Sigmoid colon (tissue), 7 donors: ENCODE measurements around the gene UROC1. TPM values are rescaled to one million over a fixed set of nuclear protein-coding genes. Genes with fewer than 3 reads are reported as not detected.

Source experiments
- DNase-seq: peaks from one replicate; pipeline ENCODE4 v3.0.0-alpha.2; 2019
- H3K27ac ChIP-seq, 4 donors: fragments of 200-600 bp; sonication (generic); one replicate each; pipeline ENCODE4 v1.5.1; 2016 to 2019; ENCODE audit warnings: mild to moderate bottlenecking in 1 of 4
- H3K27me3 ChIP-seq, 3 donors: fragments of 200-600 bp; sonication (generic); one replicate each; pipeline ENCODE4 v1.5.1; 2019; ENCODE audit warnings: mild to moderate bottlenecking in 1 of 3
- H3K36me3 ChIP-seq, 4 donors: fragments of 200-600 bp; sonication (generic); one replicate each; pipeline ENCODE4 v1.5.1; 2016 to 2019
- H3K4me1 ChIP-seq, 4 donors: fragments of 200-600 bp; sonication (generic); one replicate each; pipeline ENCODE4 v1.5.1; 2017 to 2019
- H3K4me3 ChIP-seq, 4 donors: fragments of 200-600 bp; sonication (generic); one replicate each; pipeline ENCODE4 v1.5.1; 2017 to 2019; ENCODE audit warnings: mild to moderate bottlenecking in 2 of 4, moderate library complexity in 1 of 4
- H3K9me3 ChIP-seq, 4 donors: fragments of 200-600 bp in 3 of 4; sonication (generic) in 3 of 4; one replicate each; pipeline versions ENCODE4 v1.5.1 to v1.6.1; 2013 to 2019
- EP300 ChIP-seq, 4 donors: sonication (generic); formaldehyde crosslinking; IDR thresholded peaks; one replicate each; pipeline ENCODE4 v1.6.1; 2017; ENCODE audit warnings: antibody characterized with exemption in 4 of 4
- POLR2A ChIP-seq, 2 donors: fragments of 450-650 bp; IDR thresholded peaks; one replicate each; pipeline ENCODE4 v1.6.1; 2016; ENCODE audit warnings: antibody characterized with exemption in 2 of 2, mild to moderate bottlenecking in 2 of 2, moderate library complexity in 2 of 2
- POLR2AphosphoS5 ChIP-seq, 4 donors: sonication (generic); formaldehyde crosslinking; IDR thresholded peaks; one replicate each; pipeline ENCODE4 v1.6.1; 2017; ENCODE audit warnings: antibody characterized with exemption in 4 of 4
- WGBS, 2 donors: extraction: QIAGEN DNeasy Blood & Tissue Kit; methylation state at CpG; one replicate each; pipeline ENCODE4 v1.1.7; 2013; 5-methylcytosine and 5-hydroxymethylcytosine counted together
- intact Hi-C: fragments of 100-400 bp; cut with DNase I; formaldehyde crosslinking; loops from one replicate; pipeline ENCODE4 v1.15.1; 2023
- polyA plus RNA-seq, 3 donors: library from polyadenylated mRNA; stranded (reverse); fragments of 200-250 nt; gene quantifications; one replicate each; pipeline ENCODE4 v1.2.3, GENCODE V29; 2013
- total RNA-seq, 4 donors: library from RNA; depleted of rRNA; stranded (reverse); fragments of >200 nt; gene quantifications; one replicate each; pipeline ENCODE4 v1.1.0, GENCODE V29; 2016
- TF ChIP-seq, protein P1 (sequence below), 4 experiments: fragments of 450-650 bp in 3 of 4; fragments of 200-600 bp in 1 of 4; IDR thresholded peaks; one replicate each; pipeline ENCODE4 v1.5.1; 2016 to 2019; ENCODE audit warnings: antibody characterized with exemption in 4 of 4, mild to moderate bottlenecking in 3 of 4, moderate library complexity in 2 of 4
- donor health status: healthy with polysubstance abuse.
- donor health status: Bipolar disorder and iron deficiency.
- donor health status: healthy.

UROC1 gene
- total and polyA plus RNA-seq, 7 donors, result 0.03 TPM; not detected in 6

DNA sequence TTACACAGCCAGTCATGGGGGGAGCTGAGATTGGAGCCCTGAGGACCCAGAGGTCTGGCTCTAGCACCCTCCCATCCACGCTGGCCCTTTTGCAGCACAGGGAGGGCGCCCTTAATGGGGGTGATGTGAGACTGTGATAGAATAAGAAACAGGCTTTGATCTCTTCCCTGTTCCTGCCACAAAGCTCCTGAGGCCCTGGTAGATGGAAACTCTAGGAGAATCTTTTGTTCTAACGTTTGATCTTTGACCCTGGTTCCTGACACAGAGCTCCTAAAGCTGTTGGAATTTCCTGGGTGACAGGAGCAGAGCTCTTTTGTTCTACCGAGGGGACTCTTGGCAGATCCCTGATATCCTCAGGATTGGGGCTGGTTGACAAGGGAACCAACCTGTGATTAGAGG, 1.2 kb upstream of the UROC1 start:
- intact Hi-C loops, result no loop called here
- no peak overlapping the region for H3K4me3 ChIP-seq

GRCh38 chr3:126517986-126518778, 609 bp upstream of the UROC1 start:
- DNase-seq, result peak; percentile 32
- Histone ChIP-seq H3K4me1 (no peaks in the 10 kb centered on the region), H3K9me3 (no peaks in the 10 kb centered on the region), H3K27ac (no peak overlapping the region), H3K36me3 (no peaks in the 10 kb centered on the region), H3K4me3 (no peak overlapping the region), H3K27me3 (peaks cover 0 to 13% (median 2%) of the 10 kb centered on the region in 3 donors)
- 82 to 83% methylated on average over 15 of the region's 15 CpGs for WGBS, 2 donors
- intact Hi-C loops, result no loop called here
- TF ChIP-seq POLR2AphosphoS5 (IDR thresholded peaks at IDR 0.05) (no peak), EP300 (IDR thresholded peaks at IDR 0.05) (no peak), POLR2A (IDR thresholded peaks at IDR 0.05) (no peak)
- TF ChIP-seq, protein P1, sequence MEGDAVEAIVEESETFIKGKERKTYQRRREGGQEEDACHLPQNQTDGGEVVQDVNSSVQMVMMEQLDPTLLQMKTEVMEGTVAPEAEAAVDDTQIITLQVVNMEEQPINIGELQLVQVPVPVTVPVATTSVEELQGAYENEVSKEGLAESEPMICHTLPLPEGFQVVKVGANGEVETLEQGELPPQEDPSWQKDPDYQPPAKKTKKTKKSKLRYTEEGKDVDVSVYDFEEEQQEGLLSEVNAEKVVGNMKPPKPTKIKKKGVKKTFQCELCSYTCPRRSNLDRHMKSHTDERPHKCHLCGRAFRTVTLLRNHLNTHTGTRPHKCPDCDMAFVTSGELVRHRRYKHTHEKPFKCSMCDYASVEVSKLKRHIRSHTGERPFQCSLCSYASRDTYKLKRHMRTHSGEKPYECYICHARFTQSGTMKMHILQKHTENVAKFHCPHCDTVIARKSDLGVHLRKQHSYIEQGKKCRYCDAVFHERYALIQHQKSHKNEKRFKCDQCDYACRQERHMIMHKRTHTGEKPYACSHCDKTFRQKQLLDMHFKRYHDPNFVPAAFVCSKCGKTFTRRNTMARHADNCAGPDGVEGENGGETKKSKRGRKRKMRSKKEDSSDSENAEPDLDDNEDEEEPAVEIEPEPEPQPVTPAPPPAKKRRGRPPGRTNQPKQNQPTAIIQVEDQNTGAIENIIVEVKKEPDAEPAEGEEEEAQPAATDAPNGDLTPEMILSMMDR (IDR thresholded peaks at IDR 0.05), result no peak

More for the DNA sequence above, 1.2 kb upstream of the UROC1 start:
- H3K27ac ChIP-seq, result no peak overlapping the region
- H3K9me3 ChIP-seq, result no peaks in the 10 kb centered on the region
- WGBS, 2 donors, result 45 to 62% methylated on average over 4 of the region's 4 CpGs
- H3K36me3 ChIP-seq, result no peaks in the 10 kb centered on the region
- TF ChIP-seq POLR2A (IDR thresholded peaks at IDR 0.05) (no peak), EP300 (IDR thresholded peaks at IDR 0.05) (no peak), POLR2AphosphoS5 (IDR thresholded peaks at IDR 0.05) (no peak)
- TF ChIP-seq, protein P1 (IDR thresholded peaks at IDR 0.05), result no peak
- DNase-seq, result peak; percentile 14
- H3K4me1 ChIP-seq, result peaks cover 0 to 3% (median 2%) of the 10 kb centered on the region in 4 donors
- H3K27me3 ChIP-seq, result peaks cover 0 to 19% (median 8%) of the 10 kb centered on the region in 3 donors

DNA sequence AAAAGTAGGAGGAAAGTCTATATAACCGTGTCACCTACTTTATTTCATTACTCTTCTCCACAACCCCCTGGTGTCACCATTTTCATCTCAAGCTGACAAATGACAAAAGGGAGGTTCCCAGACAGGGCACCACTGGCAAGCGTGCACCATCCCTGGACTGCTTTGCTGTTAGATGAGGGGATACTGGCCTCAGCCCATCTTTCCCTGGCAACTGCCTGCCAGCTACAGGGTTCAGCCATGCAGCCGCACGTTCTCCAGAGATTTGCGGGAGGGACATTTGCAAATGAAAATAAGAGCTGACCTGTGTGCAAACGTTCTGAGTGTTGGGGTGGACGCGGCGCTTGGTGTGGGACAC, 660 bp downstream of the UROC1 start:
- peak; percentile 48 for DNase-seq
- Histone ChIP-seq H3K36me3 (no peaks in the 10 kb centered on the region), H3K4me3 (no peak overlapping the region), H3K27me3 (peaks cover 0 to 8% (median 0%) of the 10 kb centered on the region in 3 donors), H3K27ac (no peak overlapping the region), H3K4me1 (no peaks in the 10 kb centered on the region), H3K9me3 (no peaks in the 10 kb centered on the region)
- intact Hi-C loops, result no loop called here
- 86% methylated on average over 9 of the region's 9 CpGs for WGBS, 2 donors
- TF ChIP-seq, protein P1 (IDR thresholded peaks at IDR 0.05), result no peak
- TF ChIP-seq POLR2AphosphoS5 (IDR thresholded peaks at IDR 0.05), result no peak

DNA sequence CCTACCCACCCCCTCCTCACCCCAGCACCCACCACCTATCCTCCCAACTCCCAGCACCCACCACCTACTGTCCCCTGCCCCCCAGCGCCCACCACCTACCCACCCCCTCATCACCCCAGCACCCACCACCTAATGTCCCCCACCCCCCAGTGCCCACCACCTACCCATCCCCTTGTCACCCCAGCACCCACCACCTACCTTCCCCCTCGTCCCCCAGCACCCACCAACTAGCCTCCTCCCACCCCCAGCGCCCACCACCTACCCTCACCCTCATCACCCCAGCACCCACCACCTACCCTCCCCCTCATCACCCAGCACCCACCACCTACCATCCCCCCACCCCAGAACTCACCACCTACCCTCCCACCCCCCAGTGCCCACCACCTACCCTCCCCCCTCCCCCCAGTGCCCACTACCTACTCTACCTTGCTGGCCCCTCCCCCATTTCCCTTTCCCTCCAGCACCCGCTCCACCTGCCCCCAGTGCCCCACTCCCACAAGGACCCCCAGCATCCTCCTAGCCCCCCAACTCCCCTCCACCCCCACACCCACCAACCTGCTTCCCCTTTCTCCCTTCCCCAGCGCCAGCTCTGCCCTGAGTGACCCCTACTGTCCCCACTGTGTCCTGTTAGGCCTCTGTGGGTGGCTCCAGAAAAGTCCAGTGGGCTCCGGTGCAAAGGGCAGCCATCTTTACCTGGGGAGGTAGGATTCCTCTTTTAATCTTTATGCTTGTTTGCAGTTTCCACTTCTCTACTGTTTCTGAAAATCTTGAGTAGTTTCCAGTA, 1.2 kb downstream of the UROC1 start:
- intact Hi-C loops, result no loop called here
- TF ChIP-seq POLR2A (IDR thresholded peaks at IDR 0.05) (no peak), POLR2AphosphoS5 (IDR thresholded peaks at IDR 0.05) (no peak), EP300 (IDR thresholded peaks at IDR 0.05) (no peak)
- TF ChIP-seq, protein P1 (IDR thresholded peaks at IDR 0.05), result no peak
- Histone ChIP-seq H3K4me3 (no peak overlapping the region), H3K27ac (no peak overlapping the region), H3K4me1 (no peaks in the 10 kb centered on the region), H3K36me3 (no peaks in the 10 kb centered on the region), H3K27me3 (peaks cover 0 to 8% (median 0%) of the 10 kb centered on the region in 3 donors), H3K9me3 (no peaks in the 10 kb centered on the region)
- 86 to 88% methylated on average over 6 of the region's 6 CpGs for WGBS, 2 donors
- DNase-seq, result peak; percentile 24
